Fibroblast of the aortic adventitia (primary cell): Measurements from ENCODE around the gene LMO2. TPM values are rescaled to one million over a fixed set of nuclear protein-coding genes. Genes with fewer than 3 reads are reported as not detected.

Experiments used
- DNase-seq: peaks from one replicate; pipeline ENCODE4 v3.0.0-alpha.2; 2010; ENCODE audit warnings: low read depth
- H3K4me3 ChIP-seq: 2 replicates; pipeline ENCODE4 v1.5.1; 2011; ENCODE audit warnings: low read depth, mild to moderate bottlenecking, control low read depth, low read length, moderate library complexity
- CTCF ChIP-seq: IDR thresholded peaks from 2 replicates; pipeline ENCODE4 v1.5.1; 2011; ENCODE audit warnings: mild to moderate bottlenecking, low read length, control low read depth, inconsistent platforms; ENCODE audit not compliant: insufficient read depth
- total RNA-seq: library from RNA; depleted of rRNA; stranded (reverse); fragments of >200 nt; gene quantifications from 2 replicates; pipeline ENCODE4 v1.2.3, GENCODE V29; 2012; ENCODE audit warnings: low replicate concordance

The LMO2 gene
- total RNA-seq, 1 donor = 21.8 TPM

DNA sequence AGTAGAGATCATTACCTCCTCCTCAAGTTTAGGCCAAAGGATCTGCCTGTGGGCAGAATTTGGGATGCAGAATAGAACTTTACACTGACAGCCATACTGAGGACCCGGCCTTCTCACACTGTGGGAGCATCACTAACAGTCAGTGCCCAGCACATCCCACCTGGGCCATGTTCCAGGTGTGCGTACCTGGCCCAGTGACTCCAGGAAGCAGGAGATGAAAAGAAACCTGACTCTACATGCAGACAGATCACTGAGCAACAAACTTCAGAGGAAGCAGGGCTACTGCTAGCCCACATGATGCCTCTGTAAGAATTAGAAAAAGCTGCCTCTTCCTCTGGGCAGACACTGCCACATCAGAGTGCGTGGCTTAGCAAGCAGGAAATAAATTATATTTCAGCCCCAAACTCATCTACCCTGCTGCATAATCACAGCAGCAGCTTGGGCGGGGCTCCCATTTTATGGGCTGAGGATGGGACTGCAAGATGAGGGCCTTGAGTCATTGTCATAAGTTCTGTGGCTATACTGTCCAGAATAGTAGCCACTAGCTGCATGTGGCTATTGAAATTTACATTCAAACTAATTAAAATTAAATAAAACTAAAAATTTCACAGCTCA, 6.0 kb upstream of the LMO2 start:
- DNase-seq = no peak
- no peak for TF ChIP-seq CTCF
- no peak overlapping the region for H3K4me3 ChIP-seq

- DNase-seq = peak; percentile 22
- H3K4me3 ChIP-seq = no peak overlapping the region
- TF ChIP-seq CTCF = no peak
Measured at GRCh38 chr11:33896911-33897310, 5.0 kb upstream of the LMO2 start.

GRCh38 chr11:33895752-33896137, 3.9 kb upstream of the LMO2 start:
- DNase-seq = no peak
- TF ChIP-seq CTCF = no peak
- H3K4me3 ChIP-seq = no peak overlapping the region

GRCh38 chr11:33894398-33894746, 2.5 kb upstream of the LMO2 start:
- H3K4me3 ChIP-seq = no peak overlapping the region
- TF ChIP-seq CTCF = no peak
- no peak for DNase-seq

- DNase-seq = peak; percentile 51
- H3K4me3 ChIP-seq = no peak overlapping the region
- TF ChIP-seq CTCF = no peak
Measured at GRCh38 chr11:33893711-33894397, 2.0 kb upstream of the LMO2 start.

DNA sequence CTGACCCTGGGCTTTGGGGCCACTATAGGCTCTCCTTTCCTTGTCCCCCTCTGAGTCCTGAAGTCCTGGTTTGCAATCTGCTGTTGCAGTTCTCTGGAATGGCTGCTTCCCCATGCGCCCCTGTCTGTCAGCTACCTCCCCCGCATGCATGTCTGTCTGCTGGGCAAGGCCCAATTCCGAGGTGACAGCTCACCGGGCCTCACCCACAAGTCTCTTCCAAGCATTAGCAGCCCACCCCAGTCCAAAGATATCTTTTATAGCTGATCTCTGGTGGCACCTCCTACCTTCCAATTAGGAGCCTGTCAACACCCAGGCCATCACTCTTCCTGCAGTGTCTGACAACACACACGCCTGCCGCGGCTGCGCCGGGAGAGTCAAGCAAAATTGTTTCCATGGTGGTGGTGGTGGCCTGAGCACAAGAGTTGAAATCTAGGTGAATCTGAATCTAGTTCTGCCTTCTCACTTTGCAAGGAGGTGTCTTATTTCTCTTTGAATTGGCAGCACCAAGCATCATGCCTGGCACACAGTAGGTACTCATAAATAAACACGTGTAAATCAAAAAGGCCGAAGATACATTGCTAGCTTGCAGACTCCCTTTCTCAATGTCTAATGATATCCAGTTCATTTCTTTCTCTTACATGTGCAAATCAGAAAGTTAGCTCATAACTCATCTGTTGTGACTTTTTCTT, 1.2 kb upstream of the LMO2 start:
- no peak for TF ChIP-seq CTCF
- no peak for DNase-seq

More for the DNA sequence above, 1.2 kb upstream of the LMO2 start:
- no peak overlapping the region for H3K4me3 ChIP-seq
